ENCODE measurements around the gene MIF4GD. TPM values are rescaled to one million over a fixed set of nuclear protein-coding genes. Genes with fewer than 3 reads are reported as not detected.

MIF4GD gene
- polyA plus RNA-seq, 1 donor from 2014 or later: 27.7 TPM

DNA sequence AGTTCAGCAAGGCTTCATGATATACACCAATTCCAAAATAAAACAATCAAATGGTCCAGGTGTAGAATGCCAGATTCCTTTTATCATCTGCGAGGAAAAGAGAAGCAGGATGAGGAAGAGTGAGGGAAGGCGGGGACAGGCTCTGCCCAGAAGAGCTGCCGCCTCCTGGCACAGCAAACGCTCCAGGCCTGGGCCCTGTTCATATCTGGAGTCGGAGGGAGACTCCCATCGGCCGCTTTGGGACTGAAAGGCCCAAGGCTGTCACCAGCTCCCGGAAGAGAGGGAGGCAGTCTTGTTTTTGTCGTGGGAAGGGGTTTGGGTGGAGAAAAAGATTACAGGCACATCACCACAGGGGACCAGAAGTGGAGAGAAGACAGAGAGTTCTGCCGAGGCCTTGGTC lies 47.2 kb upstream of the MIF4GD start:
- Histone ChIP-seq H3K27me3 (ENCODE audit: insufficient read depth, low read depth, low read length) (no peaks in the 10 kb centered on the region), H3F3A (ENCODE audit: insufficient read depth, low read length, poor library complexity, severe bottlenecking) (no peaks in the 10 kb centered on the region), H4K20me1 (ENCODE audit: insufficient read depth) (peaks cover 1% of the 10 kb centered on the region), H3K9me3 (ENCODE audit: low read length) (no peaks in the 10 kb centered on the region), H3K79me2 (replicated peaks; ENCODE audit: insufficient read depth, low read length) (no peaks in the 10 kb centered on the region), H3K9me2 (ENCODE audit: insufficient read depth, low read length) (no peaks in the 10 kb centered on the region), H3K9ac (ENCODE audit: low read length) (no peak overlapping the region), H3K36me3 (ENCODE audit: insufficient read depth, low read length) (no peaks in the 10 kb centered on the region), H3K4me3 (ENCODE audit: low read length) (no peak overlapping the region), H2AFZ (ENCODE audit: low read depth, low read length) (no peak overlapping the region), H3K4me2 (ENCODE audit: low read length) (no peak overlapping the region), H3K27ac (ENCODE audit: low read length) (no peak overlapping the region)
- TF ChIP-seq EP300 (conservative IDR thresholded peaks at IDR 0.05; ENCODE audit: poor library complexity, severe bottlenecking) (no peak), TAF1 (IDR thresholded peaks at IDR 0.05; ENCODE audit: low read depth) (no peak), RAD21 (conservative IDR thresholded peaks at IDR 0.05) (no peak), EZH2 (IDR thresholded peaks at IDR 0.05; ENCODE audit: borderline replicate concordance, insufficient read depth, low read length, poor library complexity, severe bottlenecking) (no peak), SMC3 (conservative IDR thresholded peaks at IDR 0.05; ENCODE audit: poor library complexity) (no peak), MXI1 (conservative IDR thresholded peaks at IDR 0.05; ENCODE audit: poor library complexity, severe bottlenecking) (no peak), POLR2AphosphoS5 (IDR thresholded peaks at IDR 0.05) (no peak)
- TF ChIP-seq, protein P1, sequence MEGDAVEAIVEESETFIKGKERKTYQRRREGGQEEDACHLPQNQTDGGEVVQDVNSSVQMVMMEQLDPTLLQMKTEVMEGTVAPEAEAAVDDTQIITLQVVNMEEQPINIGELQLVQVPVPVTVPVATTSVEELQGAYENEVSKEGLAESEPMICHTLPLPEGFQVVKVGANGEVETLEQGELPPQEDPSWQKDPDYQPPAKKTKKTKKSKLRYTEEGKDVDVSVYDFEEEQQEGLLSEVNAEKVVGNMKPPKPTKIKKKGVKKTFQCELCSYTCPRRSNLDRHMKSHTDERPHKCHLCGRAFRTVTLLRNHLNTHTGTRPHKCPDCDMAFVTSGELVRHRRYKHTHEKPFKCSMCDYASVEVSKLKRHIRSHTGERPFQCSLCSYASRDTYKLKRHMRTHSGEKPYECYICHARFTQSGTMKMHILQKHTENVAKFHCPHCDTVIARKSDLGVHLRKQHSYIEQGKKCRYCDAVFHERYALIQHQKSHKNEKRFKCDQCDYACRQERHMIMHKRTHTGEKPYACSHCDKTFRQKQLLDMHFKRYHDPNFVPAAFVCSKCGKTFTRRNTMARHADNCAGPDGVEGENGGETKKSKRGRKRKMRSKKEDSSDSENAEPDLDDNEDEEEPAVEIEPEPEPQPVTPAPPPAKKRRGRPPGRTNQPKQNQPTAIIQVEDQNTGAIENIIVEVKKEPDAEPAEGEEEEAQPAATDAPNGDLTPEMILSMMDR (IDR thresholded peaks at IDR 0.05; ENCODE audit: poor library complexity, severe bottlenecking): no peak
- TF ChIP-seq, protein P2, sequence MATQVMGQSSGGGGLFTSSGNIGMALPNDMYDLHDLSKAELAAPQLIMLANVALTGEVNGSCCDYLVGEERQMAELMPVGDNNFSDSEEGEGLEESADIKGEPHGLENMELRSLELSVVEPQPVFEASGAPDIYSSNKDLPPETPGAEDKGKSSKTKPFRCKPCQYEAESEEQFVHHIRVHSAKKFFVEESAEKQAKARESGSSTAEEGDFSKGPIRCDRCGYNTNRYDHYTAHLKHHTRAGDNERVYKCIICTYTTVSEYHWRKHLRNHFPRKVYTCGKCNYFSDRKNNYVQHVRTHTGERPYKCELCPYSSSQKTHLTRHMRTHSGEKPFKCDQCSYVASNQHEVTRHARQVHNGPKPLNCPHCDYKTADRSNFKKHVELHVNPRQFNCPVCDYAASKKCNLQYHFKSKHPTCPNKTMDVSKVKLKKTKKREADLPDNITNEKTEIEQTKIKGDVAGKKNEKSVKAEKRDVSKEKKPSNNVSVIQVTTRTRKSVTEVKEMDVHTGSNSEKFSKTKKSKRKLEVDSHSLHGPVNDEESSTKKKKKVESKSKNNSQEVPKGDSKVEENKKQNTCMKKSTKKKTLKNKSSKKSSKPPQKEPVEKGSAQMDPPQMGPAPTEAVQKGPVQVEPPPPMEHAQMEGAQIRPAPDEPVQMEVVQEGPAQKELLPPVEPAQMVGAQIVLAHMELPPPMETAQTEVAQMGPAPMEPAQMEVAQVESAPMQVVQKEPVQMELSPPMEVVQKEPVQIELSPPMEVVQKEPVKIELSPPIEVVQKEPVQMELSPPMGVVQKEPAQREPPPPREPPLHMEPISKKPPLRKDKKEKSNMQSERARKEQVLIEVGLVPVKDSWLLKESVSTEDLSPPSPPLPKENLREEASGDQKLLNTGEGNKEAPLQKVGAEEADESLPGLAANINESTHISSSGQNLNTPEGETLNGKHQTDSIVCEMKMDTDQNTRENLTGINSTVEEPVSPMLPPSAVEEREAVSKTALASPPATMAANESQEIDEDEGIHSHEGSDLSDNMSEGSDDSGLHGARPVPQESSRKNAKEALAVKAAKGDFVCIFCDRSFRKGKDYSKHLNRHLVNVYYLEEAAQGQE (IDR thresholded peaks at IDR 0.05; ENCODE audit: borderline replicate concordance): no peak

DNA sequence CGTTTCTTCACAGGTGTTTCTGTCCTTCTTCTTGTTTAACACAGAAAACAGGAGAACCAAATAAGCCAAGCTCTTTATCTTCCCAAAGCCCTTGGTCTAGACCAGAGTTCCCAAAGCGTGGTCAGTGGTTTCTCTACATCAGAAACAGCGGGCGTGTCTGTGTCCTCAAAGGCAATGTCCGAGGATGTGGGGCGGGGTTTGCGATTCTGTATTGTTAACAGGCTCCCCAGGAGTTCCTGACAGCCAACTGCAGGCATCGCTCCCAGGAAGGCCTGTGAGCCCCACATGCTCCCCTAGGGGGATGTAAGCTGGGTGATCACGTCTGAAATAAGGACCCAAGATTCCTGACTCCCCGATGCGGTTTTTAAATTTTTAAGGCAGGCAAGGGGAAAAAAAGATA lies 46.6 kb upstream of the MIF4GD start:
- TF ChIP-seq SMC3 (conservative IDR thresholded peaks at IDR 0.05; ENCODE audit: poor library complexity) (no peak), TAF1 (IDR thresholded peaks at IDR 0.05; ENCODE audit: low read depth) (no peak), EP300 (conservative IDR thresholded peaks at IDR 0.05; ENCODE audit: poor library complexity, severe bottlenecking) (no peak), EZH2 (IDR thresholded peaks at IDR 0.05; ENCODE audit: borderline replicate concordance, insufficient read depth, low read length, poor library complexity, severe bottlenecking) (no peak), POLR2AphosphoS5 (IDR thresholded peaks at IDR 0.05) (no peak), RAD21 (conservative IDR thresholded peaks at IDR 0.05) (no peak), MXI1 (conservative IDR thresholded peaks at IDR 0.05; ENCODE audit: poor library complexity, severe bottlenecking) (no peak)
- TF ChIP-seq, protein P1 (IDR thresholded peaks at IDR 0.05; ENCODE audit: poor library complexity, severe bottlenecking): no peak
- TF ChIP-seq, protein P2 (IDR thresholded peaks at IDR 0.05; ENCODE audit: borderline replicate concordance): no peak
- H3K4me3 ChIP-seq (ENCODE audit: low read length): no peak overlapping the region
- no peak overlapping the region for H3K27ac ChIP-seq (ENCODE audit: low read length)

More for the DNA sequence above, 46.6 kb upstream of the MIF4GD start:
- H3K4me2 ChIP-seq (ENCODE audit: low read length): no peak overlapping the region
- no peaks in the 10 kb centered on the region for H3K36me3 ChIP-seq (ENCODE audit: insufficient read depth, low read length)
- H3F3A ChIP-seq (ENCODE audit: insufficient read depth, low read length, poor library complexity, severe bottlenecking): no peaks in the 10 kb centered on the region
- H3K9me2 ChIP-seq (ENCODE audit: insufficient read depth, low read length): no peaks in the 10 kb centered on the region
- H3K9ac ChIP-seq (ENCODE audit: low read length): no peak overlapping the region
- H4K20me1 ChIP-seq (ENCODE audit: insufficient read depth): no peaks in the 10 kb centered on the region
- H2AFZ ChIP-seq (ENCODE audit: low read depth, low read length): no peak overlapping the region
- no peaks in the 10 kb centered on the region for H3K27me3 ChIP-seq (ENCODE audit: insufficient read depth, low read depth, low read length)
- H3K9me3 ChIP-seq (ENCODE audit: low read length): no peaks in the 10 kb centered on the region
- H3K79me2 ChIP-seq (replicated peaks; ENCODE audit: insufficient read depth, low read length): no peaks in the 10 kb centered on the region
